ENCODE results near the gene SLC25A27. TPM values are rescaled to one million over a fixed set of nuclear protein-coding genes. Genes with fewer than 3 reads are reported as not detected.
A peak's percentile ranks its signal among the peaks of the same experiment; 100 is the strongest.
"Not testable (repeated sequence)": the region's sequence is repeated elsewhere in the genome, so short reads cannot be mapped to it uniquely, and the experiment has no call there.

Gene SLC25A27
- total RNA-seq, 4 donors from 2014 or later: 8.7 to 27.5 (median 19.0) TPM

DNA sequence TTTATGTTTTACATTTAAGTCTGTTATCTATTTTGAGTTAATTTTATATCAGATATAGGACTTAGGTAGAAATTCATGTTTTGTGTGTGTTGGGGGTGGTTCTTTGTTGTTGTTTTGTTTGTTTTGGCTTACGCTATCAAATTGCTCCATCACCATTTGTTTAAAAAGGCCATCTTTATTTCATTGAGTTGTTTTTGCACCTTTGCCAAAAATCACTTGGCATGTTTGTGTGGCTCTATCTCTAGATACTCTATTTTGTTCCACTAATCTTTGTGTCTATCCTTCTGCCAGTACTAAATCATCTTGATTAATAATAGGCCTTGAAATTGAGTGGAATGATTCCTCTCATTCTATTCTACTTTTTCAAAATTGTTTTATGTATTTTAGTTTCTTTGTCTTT, 7.5 kb upstream of the SLC25A27 start:
- peaks cover 0 to 4% (median 0%) of the 10 kb centered on the region in 4 donors for H3K4me1 ChIP-seq
- DNase-seq: no peak
- H3K4me3 ChIP-seq: no peak overlapping the region
- no peaks in the 10 kb centered on the region for H3K9me3 ChIP-seq
- intact Hi-C loops (cut with DNase I; ENCODE audit: low total_unique reads): no loop called here
- H3K27me3 ChIP-seq: no peaks in the 10 kb centered on the region
- in situ Hi-C loops (cut with MboI; ENCODE audit: low pct_ligation_motif_present in 1 of 4, low pct_unique_long_range_greater_than_20kb in 1 of 4, low sequenced_read_pairs in 3 of 4): loop anchor here in 3 of 4 donors (25.0 kb wide), 2 partner anchors 433 to 558 kb away; no protein-coding TSS in a partner anchor
- 94 to 97% methylated on average over 1 of the region's 1 CpG for WGBS, 2 donors (ENCODE audit: low coverage in 1 of 2)
- H3K27ac ChIP-seq: no peak overlapping the region
- TF ChIP-seq CTCF (IDR thresholded peaks at IDR 0.05) (no peak), POLR2A (IDR thresholded peaks at IDR 0.05) (no peak), EP300 (IDR thresholded peaks at IDR 0.05; ENCODE audit: low read depth) (no peak), POLR2AphosphoS5 (IDR thresholded peaks at IDR 0.05) (no peak)
- H3K36me3 ChIP-seq: no peaks in the 10 kb centered on the region

GRCh38 chr6:46648108-46648507, 4.7 kb upstream of the SLC25A27 start:
- peaks cover 0 to 16% (median 8%) of the 10 kb centered on the region in 4 donors for H3K4me1 ChIP-seq
- in situ Hi-C loops (cut with MboI; ENCODE audit: low pct_ligation_motif_present in 1 of 4, low pct_unique_long_range_greater_than_20kb in 1 of 4, low sequenced_read_pairs in 3 of 4): loop anchor here in 3 of 4 donors (25.0 kb wide), 2 partner anchors 436 to 561 kb away; no protein-coding TSS in a partner anchor
- H3K4me3 ChIP-seq; H3K36me3 ChIP-seq; intact Hi-C loops (cut with DNase I; ENCODE audit: low total_unique reads); H3K9me3 ChIP-seq; H3K27ac ChIP-seq; H3K27me3 ChIP-seq; DNase-seq: not testable (repeated sequence)
- 60 to 93% methylated on average over 1 to 3 of the region's 4 CpGs for WGBS, 2 donors (ENCODE audit: low coverage in 1 of 2)

DNA sequence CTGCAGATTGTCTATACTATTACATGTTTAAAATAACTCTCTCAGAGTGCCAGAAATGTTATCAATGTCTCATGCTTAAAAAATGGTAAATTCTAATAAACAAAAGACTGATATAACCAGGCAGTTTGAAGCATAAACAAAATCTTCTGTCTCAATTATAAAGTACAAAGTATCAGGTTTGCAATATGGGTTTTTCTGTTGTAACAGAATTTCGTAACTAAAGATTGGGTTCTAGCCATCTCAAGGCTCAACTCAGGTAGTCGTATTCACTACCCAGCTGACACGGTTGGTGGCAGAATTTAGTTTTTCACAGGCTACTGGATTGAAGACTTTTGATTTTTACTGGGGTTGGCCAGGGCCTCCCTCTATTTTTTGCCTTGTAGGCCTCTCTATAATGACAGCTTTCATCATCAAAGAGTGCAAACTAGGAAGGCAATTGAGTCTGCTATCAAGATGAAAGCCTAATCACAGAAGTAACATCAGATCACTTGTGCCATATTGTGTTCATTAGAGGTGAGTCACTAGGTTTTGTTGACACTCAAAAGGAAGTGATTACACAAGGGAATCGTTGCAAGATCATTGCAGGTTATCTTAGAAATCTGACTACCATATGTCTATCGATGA, 3.8 kb upstream of the SLC25A27 start:
- TF ChIP-seq CTCF (IDR thresholded peaks at IDR 0.05) (no peak), POLR2AphosphoS5 (IDR thresholded peaks at IDR 0.05) (no peak), POLR2A (IDR thresholded peaks at IDR 0.05) (no peak), EP300 (IDR thresholded peaks at IDR 0.05; ENCODE audit: low read depth) (no peak)

GRCh38 chr6:46651006-46651405, 1.8 kb upstream of the SLC25A27 start:
- peaks cover 0 to 30% (median 15%) of the 10 kb centered on the region in 4 donors for H3K4me1 ChIP-seq
- H3K9me3 ChIP-seq: no peaks in the 10 kb centered on the region
- H3K36me3 ChIP-seq: no peaks in the 10 kb centered on the region
- peak overlapping the region in 1 of 4 donors; percentile 81 for H3K27ac ChIP-seq
- intact Hi-C loops (cut with DNase I; ENCODE audit: low total_unique reads) (no loop called here), in situ Hi-C loops (cut with MboI; ENCODE audit: low pct_ligation_motif_present in 1 of 4, low pct_unique_long_range_greater_than_20kb in 1 of 4, low sequenced_read_pairs in 3 of 4) (no loop called here)
- peak overlapping the region in 1 of 4 donors; percentile 70 for H3K4me3 ChIP-seq
- WGBS, 2 donors (ENCODE audit: low coverage in 1 of 2): 33 to 44% methylated on average over 1 of the region's 1 CpG
- TF ChIP-seq CTCF (IDR thresholded peaks at IDR 0.05): no peak
- TF ChIP-seq EP300 (IDR thresholded peaks at IDR 0.05; ENCODE audit: low read depth): no peak
- no peak for TF ChIP-seq POLR2A (IDR thresholded peaks at IDR 0.05)
- TF ChIP-seq POLR2AphosphoS5 (IDR thresholded peaks at IDR 0.05): peak in 1 of 3 donors; percentile 19
- no peak for DNase-seq
- no peaks in the 10 kb centered on the region for H3K27me3 ChIP-seq

More for the DNA sequence above, 3.8 kb upstream of the SLC25A27 start:
- H3K27me3 ChIP-seq: no peaks in the 10 kb centered on the region
- in situ Hi-C loops (cut with MboI; ENCODE audit: low pct_ligation_motif_present in 1 of 4, low pct_unique_long_range_greater_than_20kb in 1 of 4, low sequenced_read_pairs in 3 of 4): loop anchor here in 3 of 4 donors (25.0 kb wide), 2 partner anchors 437 to 562 kb away; no protein-coding TSS in a partner anchor
- intact Hi-C loops (cut with DNase I; ENCODE audit: low total_unique reads): no loop called here
- no peaks in the 10 kb centered on the region for H3K36me3 ChIP-seq
- 58 to 78% methylated on average over 5 of the region's 5 CpGs for WGBS, 2 donors (ENCODE audit: low coverage in 1 of 2)
- no peak overlapping the region for H3K27ac ChIP-seq
- no peaks in the 10 kb centered on the region for H3K9me3 ChIP-seq
- no peak overlapping the region for H3K4me3 ChIP-seq
- no peak for DNase-seq
- peaks cover 0 to 23% (median 14%) of the 10 kb centered on the region in 4 donors for H3K4me1 ChIP-seq
